ENCODE data around the gene IKZF2. TPM values are rescaled to one million over a fixed set of nuclear protein-coding genes. Genes with fewer than 3 reads are reported as not detected.

The IKZF2 gene
- total and polyA plus RNA-seq, 2 of the 4 experiments (the other 2 are of a cell fraction) = 2.1 to 25.5 TPM

- H2AK9ac ChIP-seq (replicated peaks; ENCODE audit: low read depth, low read length, poor library complexity) = no peak overlapping the region
- intact Hi-C loops (cut with micrococcal nuclease) = no loop called here
- in situ Hi-C loops (cut with MboI; ENCODE audit: low sequenced_read_pairs) = no loop called here
- no peak for DNase-seq
- no peak overlapping the region for H3K4me3 ChIP-seq (ENCODE audit: insufficient read depth, low read depth, low read length)
- no peak for TF ChIP-seq USF2 (IDR thresholded peaks at IDR 0.05; ENCODE audit: low read depth, low read length)
- H2BK120ac ChIP-seq (ENCODE audit: low read depth, low read length) = no peak overlapping the region
- H4K20me1 ChIP-seq (ENCODE audit: insufficient read depth, low read length) = no peaks in the 10 kb centered on the region
- H3K23ac ChIP-seq (ENCODE audit: low read depth, low read length) = no peak overlapping the region
- no peak overlapping the region for H2AFZ ChIP-seq (replicated peaks; ENCODE audit: low read length, poor library complexity)
- no peak overlapping the region for H3K4me2 ChIP-seq (ENCODE audit: low read depth, low read length)
- no peaks in the 10 kb centered on the region for H3K27me3 ChIP-seq (ENCODE audit: control insufficient read depth, insufficient read depth, low read length)
- dilution Hi-C loops (cut with HindIII; ENCODE audit: low sequenced_read_pairs, unreplicated experiment) = no loop called here
- H3K9me3 ChIP-seq (ENCODE audit: control insufficient read depth, insufficient read depth, low read length) = no peaks in the 10 kb centered on the region
- no peak overlapping the region for H4K91ac ChIP-seq (ENCODE audit: insufficient read depth, low read depth, low read length)
- H4K5ac ChIP-seq (ENCODE audit: low read depth, low read length) = no peak overlapping the region
- H3K79me1 ChIP-seq (ENCODE audit: low read depth in 1 of 2, low read length in 2 of 2) = no peaks in the 10 kb centered on the region
- no peak overlapping the region for H2BK15ac ChIP-seq (ENCODE audit: low read depth, low read length)
- no peak overlapping the region for H3K18ac ChIP-seq (ENCODE audit: low read depth, low read length)
- ATAC-seq (ENCODE audit: low read depth) = no peak
- POLR2A ChIA-PET (ENCODE audit: unreplicated experiment) = no interaction called here
- no peaks in the 10 kb centered on the region for H3K9me1 ChIP-seq (ENCODE audit: insufficient read depth, low read length)
- no peak overlapping the region for H2AK5ac ChIP-seq (ENCODE audit: low read depth, low read length)
- H3K56ac ChIP-seq (ENCODE audit: extremely low read depth, insufficient read depth, low read length) = no peak overlapping the region
- no peak overlapping the region for H4K8ac ChIP-seq (ENCODE audit: low read depth in 2 of 2, low read length in 2 of 2)
- BruUV-seq (replicated peaks) = no TSS peak
- no peak overlapping the region for H3K9ac ChIP-seq (ENCODE audit: low read depth, low read length)
- no peak overlapping the region for H3K4ac ChIP-seq (ENCODE audit: low read depth, low read length)
- no peak overlapping the region for H2BK20ac ChIP-seq (ENCODE audit: low read depth, low read length)
- no peaks in the 10 kb centered on the region for H3K4me1 ChIP-seq (ENCODE audit: control insufficient read depth, insufficient read depth, low read length)
- H3K27ac ChIP-seq (ENCODE audit: insufficient read depth, low read length) = no peak overlapping the region
- H3K36me3 ChIP-seq (ENCODE audit: control insufficient read depth, insufficient read depth, low read length) = no peaks in the 10 kb centered on the region
- CTCF ChIA-PET = no interaction called here
- WGBS, 2 experiments (ENCODE audit: extremely low coverage in 2 of 2, insufficient read length in 1 of 2) = 50% methylated on average over 1 of the region's 3 CpGs; no CpG with 5 or more reads in 1 of the 2 experiments
- no peak overlapping the region for H3K14ac ChIP-seq (replicated peaks; ENCODE audit: low read depth, low read length)
- no peak overlapping the region for H2BK5ac ChIP-seq (ENCODE audit: low read depth, low read length, poor library complexity, severe bottlenecking)
These were observed 198.1 kb downstream of the IKZF2 start for GRCh38 chr2:212953170-212953920.

Measured in IMR-90 (cell line).